ENCODE data around the gene MUC13.

DNA sequence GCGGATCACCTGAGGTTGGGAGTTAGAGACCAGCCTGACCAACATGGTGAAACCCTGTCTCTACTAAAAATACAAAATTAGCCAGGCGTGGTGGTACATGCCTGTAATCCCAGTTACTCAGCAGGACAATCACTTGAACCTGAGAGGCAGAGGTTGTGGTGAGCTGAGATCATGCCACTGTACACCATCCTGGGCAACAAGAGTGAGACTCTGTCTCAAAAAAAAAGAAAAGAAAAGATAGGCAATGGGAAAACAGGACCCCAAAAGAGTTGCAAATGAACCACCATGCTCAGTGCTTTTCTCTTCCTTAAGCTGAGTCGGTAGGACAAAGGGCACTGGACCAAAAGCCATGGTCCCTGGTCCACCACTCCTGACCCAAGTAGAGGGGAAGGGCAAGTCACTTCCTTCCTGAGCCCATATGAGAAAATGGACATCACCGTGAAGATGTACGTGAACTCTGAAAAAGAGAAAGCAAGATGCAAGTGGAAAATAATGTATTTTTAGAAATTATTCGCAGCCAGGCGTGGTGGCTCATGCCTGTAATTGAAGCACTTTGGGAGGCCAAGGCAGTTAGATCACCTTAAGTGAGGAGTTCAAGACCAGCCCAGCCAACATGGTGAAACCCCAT lies 50.0 kb downstream of the MUC13 start:
- no peak for TF ChIP-seq EGR1 (conservative IDR thresholded peaks at IDR 0.05)
- TF ChIP-seq, protein P1, sequence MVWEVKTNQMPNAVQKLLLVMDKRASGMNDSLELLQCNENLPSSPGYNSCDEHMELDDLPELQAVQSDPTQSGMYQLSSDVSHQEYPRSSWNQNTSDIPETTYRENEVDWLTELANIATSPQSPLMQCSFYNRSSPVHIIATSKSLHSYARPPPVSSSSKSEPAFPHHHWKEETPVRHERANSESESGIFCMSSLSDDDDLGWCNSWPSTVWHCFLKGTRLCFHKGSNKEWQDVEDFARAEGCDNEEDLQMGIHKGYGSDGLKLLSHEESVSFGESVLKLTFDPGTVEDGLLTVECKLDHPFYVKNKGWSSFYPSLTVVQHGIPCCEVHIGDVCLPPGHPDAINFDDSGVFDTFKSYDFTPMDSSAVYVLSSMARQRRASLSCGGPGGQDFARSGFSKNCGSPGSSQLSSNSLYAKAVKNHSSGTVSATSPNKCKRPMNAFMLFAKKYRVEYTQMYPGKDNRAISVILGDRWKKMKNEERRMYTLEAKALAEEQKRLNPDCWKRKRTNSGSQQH (CRISPR knock-in tag; IDR thresholded peaks at IDR 0.05): no peak
- no peak for TF ChIP-seq SETDB1 (IDR thresholded peaks at IDR 0.05; ENCODE audit: low read length)
- no peak for TF ChIP-seq HDAC6 (IDR thresholded peaks at IDR 0.05; ENCODE audit: low read depth, low read length)
- no peak for TF ChIP-seq CTCF (IDR thresholded peaks at IDR 0.05 in 2 of 3, conservative IDR thresholded peaks at IDR 0.05 in 1 of 3; ENCODE audit: insufficient read depth in 2 of 3, low read depth in 1 of 3, low read length in 3 of 3)
- TF ChIP-seq POLR2H (tag; IDR thresholded peaks at IDR 0.05; ENCODE audit: low read depth): no peak
- no peak for TF ChIP-seq MCM7 (IDR thresholded peaks at IDR 0.05)
- no peak for TF ChIP-seq SIN3A (IDR thresholded peaks at IDR 0.05; ENCODE audit: borderline replicate concordance in 2 of 2, control insufficient read depth in 1 of 2, low read depth in 2 of 2, low read length in 2 of 2)
- TF ChIP-seq ZNF639 (CRISPR knock-in tag; conservative IDR thresholded peaks at IDR 0.05 in 1 of 2, IDR thresholded peaks at IDR 0.05 in 1 of 2): no peak
- TF ChIP-seq TBP (optimal IDR thresholded peaks at IDR 0.05; ENCODE audit: low read depth, low read length): no peak
- TF ChIP-seq PRMT5 (CRISPR knock-in tag; IDR thresholded peaks at IDR 0.05): no peak
- TF ChIP-seq ZNF764 (CRISPR knock-in tag; IDR thresholded peaks at IDR 0.05; ENCODE audit: low read depth): no peak
- TF ChIP-seq, protein P2, sequence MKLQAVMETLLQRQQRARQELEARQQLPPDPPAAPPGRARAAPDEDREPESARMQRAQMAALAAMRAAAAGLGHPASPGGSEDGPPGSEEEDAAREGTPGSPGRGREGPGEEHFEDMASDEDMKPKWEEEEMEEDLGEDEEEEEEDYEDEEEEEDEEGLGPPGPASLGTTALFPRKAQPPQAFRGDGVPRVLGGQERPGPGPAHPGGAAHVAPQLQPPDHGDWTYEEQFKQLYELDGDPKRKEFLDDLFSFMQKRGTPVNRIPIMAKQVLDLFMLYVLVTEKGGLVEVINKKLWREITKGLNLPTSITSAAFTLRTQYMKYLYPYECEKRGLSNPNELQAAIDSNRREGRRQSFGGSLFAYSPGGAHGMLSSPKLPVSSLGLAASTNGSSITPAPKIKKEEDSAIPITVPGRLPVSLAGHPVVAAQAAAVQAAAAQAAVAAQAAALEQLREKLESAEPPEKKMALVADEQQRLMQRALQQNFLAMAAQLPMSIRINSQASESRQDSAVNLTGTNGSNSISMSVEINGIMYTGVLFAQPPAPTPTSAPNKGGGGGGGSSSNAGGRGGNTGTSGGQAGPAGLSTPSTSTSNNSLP (IDR thresholded peaks at IDR 0.05; ENCODE audit: borderline replicate concordance, low read depth, low read length): no peak
- TF ChIP-seq NKRF (IDR thresholded peaks at IDR 0.05; ENCODE audit: borderline replicate concordance): no peak

Data from K562 (cell line).